ENCODE measurements around the gene RNF5.
"Not testable (repeated sequence)": the region's sequence is repeated elsewhere in the genome, so short reads cannot be mapped to it uniquely, and the experiment has no call there.

RNF5 gene

DNA sequence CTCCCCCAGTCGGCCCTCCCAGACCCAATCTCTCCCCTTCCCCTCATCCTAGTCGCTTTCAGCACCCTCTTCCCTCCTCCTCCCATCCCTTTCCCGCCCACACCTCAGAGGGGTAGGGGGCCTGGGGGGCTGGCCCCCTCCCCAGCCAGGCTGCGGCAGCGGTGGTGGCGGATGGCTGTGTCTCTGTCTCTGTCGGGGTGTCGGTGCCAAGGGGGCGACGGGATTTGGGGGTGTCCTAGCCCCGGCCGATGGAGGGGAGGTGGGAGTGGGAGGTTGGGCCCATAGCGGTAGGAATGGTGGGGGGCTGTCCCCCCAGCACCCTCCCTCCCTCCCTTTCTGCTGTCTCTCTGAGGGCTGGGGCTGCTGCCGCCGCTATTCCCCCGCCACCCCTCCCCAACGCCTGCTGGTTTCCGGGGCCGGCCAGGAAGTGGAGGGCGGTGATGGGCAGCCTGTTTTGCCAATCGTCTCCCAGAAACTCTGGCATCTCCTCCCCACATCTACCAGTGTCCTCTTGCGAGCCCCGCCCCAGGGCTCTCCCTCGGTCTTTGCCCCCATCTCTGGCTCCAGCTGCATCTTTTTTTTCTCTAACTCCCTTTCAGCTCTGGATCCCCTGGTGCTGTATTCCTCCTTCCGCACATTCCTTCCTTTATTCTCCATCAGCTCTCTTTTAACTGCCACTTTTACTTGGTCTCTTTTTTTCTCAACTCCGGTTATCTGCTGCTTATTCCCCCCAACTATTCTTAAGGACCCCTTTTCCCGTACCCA lies 2.3 kb upstream of the RNF5 start, which contains the start of gene AGPAT1:
Gene AGPAT1, minus strand, starts transcription at position 374 of the 765 bp plus-strand sequence. CDS start 4,588 bp downstream, outside the sequence.
- DNase-seq (ENCODE audit: low spot score): peak; percentile 94

DNA sequence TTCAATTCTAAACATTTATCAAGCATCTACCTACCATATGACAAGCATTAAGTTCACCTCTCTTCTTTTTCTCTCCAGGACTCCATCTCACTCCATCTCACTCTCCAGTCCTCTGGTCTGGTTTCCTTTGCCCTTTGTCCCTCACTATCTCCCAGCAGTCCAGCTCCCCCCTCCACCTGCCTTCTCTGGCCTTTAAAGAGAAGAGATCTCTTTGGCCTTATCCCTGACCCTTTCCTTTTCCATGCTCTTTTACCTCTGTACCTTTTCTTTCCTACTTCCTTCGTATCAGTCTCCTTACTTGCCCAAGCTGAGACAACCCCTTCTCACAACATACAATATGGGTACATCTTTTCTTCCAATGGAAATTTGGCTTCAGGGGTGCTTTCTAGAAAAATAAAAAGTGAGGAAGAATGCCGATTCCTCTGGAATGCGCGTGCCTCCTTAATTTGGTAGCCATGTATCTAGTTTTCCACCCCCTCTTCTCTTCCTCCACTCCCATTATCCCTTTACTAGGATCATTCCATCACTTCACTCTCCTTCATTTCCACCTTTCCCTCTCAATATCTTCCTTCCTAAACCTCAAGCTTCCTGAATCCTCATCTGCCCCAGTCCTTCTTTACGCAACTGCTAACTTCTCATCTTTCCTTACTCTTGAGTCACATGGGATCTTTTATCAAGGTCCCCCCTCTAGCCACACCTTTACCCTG lies 1.6 kb upstream of the RNF5 start:
- peak; percentile 46 for DNase-seq (ENCODE audit: low spot score)

DNA sequence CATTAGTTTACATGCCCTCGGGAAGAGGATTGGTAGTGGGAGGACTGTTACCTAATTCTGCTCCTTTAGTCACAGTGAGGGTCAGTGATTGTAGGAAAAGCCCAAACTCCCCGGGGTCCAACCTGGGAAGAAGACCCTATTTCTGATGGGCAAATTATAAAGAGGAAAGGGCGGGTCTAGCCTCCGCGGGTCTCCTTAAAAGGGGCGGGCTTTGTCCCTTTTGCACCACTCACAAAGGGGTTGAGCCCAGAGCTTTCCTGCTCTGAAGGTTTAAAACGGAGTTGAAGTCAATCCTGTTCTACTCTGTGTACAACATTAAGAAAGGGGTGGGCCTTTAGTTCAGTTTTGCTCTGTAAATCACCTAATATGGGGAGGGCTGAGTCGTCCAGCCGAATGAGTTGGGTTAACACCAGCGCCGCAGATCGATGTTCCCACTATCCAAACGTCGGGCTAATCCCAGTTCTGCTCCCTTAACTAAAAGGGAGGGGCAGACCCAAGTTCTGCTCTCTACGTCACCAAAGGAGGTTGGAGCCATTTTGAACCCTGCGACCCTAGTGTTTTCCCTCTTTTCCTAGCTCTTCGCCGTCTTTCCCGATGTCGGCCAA lies 920 bp upstream of the RNF5 start:
- DNase-seq (ENCODE audit: low spot score): no peak

DNA sequence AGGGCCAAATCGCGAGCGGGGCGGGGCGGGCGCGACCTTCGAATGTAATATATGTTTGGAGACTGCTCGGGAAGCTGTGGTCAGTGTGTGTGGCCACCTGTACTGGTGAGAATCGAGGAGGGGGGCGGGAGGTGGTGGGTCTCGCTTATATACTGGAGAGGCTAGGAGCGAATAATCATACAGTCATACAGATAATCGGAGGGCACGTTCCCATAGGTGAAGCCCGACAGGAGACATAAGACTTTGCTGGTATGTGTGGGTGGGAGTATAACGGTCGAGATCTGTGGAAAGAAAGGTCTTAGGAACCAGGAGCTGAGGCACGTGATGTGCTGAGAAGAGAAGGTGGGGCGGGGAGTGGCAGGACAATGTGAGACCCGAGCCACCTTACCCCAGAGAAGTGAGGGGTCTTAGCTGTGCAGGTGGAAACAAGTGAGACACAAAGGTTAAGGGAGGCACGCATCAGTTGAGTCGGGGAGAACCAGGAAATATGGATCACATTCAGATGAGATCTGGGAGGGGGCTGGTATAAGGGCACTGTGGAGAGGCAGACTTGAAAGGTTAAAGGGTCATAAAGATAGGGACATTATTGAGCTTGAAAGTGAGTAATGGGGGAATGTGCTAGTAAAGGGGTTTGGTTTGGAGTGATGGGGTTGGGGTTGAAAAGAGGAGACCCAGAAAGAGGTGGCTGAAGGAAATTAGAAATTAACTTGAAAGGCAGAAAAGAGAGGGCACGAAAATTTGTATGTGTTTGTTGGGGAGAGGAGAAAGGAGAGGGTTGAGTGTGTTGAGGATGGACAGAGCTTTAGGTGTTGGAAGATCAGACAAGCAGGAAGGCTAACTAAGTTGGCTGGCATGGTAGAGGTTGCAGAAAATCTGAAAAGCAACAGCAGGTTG lies 589 bp downstream of the RNF5 start:
- DNase-seq (ENCODE audit: low spot score): no peak

DNA sequence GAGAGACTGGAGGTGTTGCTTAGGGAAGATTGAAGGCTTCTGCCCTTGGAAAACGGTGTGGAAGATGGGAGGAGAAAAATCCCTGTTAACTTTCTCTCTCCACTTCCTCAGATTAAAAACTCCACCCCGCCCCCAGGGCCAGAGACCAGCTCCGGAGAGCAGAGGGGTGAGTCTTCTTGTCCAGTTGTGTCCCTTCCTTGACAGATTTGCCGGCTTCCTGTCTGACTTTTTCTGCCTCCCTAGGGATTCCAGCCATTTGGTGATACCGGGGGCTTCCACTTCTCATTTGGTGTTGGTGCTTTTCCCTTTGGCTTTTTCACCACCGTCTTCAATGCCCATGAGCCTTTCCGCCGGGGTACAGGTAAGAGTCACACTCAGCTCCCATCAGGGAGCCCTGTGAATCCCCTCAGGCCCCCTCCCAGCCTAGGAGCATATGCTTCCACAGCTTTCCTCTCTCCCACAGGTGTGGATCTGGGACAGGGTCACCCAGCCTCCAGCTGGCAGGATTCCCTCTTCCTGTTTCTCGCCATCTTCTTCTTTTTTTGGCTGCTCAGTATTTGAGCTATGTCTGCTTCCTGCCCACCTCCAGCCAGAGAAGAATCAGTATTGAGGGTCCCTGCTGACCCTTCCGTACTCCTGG lies 1.7 kb downstream of the RNF5 start:
- no peak for DNase-seq (ENCODE audit: low spot score)

DNA sequence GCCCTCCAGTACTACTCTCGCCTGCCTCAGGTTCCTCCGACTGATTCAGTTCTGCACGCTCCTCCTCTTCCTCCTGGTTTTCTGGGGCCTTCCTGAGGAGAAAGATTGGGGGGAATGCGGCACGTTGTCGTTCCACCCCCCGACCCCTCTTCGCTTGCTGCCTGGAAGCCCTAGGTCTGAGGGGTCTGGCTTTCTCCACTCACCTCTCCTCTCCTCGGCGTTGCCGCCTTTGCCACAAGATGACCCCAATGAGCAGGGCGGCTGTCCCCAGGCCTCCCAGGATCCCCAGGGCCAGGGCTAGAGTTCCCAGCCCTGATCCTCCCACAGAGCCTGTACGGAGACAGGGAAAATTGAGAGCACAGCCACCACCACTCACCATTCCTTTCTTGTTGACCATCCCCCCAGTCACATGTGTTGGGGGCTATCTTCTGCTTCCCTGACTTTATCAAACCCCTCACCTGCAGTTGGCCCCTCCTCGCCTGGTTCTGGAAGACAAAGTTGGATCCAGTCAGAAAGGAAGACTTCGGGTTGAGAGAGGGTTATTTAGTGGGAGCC lies 3.0 kb downstream of the RNF5 start:
- DNase-seq (ENCODE audit: low spot score): no peak

DNA sequence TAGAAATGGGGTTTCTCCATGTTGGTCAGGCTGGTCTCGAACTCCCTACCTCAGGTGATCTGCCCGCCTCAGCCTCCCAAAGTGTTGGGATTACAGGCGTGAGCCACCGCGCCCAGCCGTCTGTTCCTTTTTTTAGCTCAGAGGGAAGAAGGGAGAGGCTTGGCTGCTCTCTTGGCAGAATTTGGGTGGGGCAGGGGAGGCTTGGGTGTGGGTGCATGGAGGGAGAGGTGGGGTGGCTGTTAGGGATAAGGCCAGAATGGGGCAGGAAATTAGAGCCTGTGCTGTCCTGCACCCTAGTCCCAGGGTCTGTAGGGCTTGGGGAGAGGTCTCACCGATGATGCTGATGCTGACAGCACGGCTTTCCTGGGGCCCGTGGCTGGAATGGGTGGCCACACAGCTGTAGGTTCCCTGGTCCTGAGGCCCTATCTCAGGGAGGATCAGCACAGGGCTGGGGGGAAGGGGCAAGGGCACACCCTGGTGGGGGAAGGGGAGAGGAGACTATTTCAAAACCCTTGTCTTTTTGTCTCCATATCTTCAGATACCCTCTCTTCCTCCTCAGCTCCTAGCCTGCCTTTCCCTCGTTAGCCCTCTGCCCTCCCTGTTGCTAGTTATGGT lies 3.8 kb downstream of the RNF5 start:
- no peak for DNase-seq (ENCODE audit: low spot score)

DNA sequence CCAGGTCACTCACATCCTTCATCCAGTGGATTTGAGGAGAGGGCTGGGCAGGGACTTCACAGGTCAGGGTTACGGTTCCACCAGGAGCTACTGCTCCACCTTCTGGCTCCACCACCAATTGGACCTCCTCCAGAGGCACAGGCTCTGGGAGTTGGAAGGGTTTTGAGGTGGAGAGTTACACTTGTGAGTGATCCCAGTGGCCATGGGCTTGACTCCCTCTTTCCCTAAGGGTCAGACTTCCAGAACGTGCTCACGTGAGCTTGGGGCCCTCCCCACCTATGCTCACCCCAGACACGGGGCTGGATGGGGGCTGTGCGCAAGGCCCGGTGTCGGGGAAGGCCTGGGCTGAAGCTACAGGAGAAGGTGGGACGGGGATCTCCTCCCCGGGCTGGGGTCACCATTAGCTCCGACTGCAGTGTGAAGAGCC lies 4.4 kb downstream of the RNF5 start:
- DNase-seq (ENCODE audit: low spot score): no peak

DNA sequence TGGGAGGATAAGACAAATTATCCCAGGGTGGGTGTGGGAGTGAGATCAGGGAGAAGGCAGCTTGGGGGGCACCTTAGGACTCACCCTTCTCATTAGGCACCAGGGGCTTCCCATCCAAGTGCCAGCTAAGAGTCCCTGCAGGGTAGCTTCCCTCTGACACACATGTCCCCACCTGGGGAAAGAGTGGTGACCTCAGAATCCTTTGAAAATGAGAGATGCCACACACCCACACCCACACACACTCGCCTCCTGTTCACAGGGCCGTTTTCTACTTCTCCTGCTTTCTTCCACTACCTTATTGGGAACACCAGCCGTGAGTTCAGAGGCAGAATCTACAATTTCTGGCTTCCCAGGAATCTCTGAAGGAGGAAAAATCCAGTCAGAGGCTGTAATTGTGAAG lies 4.8 kb downstream of the RNF5 start:
- no peak for DNase-seq (ENCODE audit: low spot score)

DNA sequence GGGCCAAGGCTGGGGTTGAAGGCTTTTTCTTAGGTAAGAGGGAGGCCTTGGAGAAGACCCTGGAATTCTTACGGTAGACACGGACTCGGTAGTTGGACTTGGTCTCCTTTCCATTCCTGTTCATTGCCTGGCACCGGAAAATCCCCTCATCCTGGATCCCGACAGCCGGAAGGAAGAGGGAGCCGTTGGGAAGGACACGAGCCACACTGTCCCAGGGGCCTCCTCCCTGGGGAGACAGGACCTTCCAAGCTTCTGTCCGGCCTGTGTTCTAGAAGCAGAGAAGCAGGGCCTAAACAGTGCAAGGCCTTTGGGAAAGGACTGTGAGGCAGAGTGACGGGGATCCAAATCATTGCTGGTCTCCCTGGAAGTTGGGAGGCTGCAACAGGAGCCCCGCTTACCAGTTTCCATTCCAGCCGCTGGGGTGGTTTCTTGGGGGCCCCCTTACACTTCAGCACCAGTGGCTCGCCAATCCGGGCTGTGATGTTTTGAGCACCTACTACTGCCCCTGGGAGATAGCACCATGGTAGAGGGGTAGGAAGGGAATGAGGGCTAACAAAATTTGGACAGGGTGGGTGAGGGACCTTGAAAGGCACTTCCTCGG lies 5.4 kb downstream of the RNF5 start:
- DNase-seq (ENCODE audit: low spot score): no peak

DNA sequence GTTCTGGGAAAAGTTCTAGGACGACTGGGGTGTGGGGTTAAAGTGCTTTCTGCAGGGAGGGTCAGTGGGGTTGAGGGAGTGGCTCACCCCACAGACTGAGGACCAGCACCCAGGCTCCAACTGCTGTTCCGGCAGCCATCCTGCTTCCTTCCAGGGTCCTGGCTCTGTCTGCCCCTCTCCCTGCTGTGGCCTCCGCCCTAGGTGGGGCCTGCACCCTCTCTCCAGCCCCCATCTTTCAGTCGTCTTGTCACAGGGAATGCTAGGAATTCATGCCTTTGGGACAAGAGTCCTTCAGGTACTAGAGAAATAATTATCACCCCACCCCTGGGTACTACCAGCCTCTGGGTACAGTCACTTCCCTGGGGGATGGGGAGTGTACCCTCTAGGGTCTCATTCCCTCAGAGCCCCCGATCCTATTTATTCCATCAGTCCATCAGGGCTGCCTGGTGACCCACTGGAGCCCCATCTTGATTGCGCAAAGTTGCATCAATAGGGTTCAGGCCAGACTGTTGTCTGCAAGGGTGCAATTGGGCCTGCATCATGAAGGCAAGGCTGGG lies 6.0 kb downstream of the RNF5 start, which contains the start of gene AGER:
Gene AGER, minus strand, starts transcription at position 170 of the 557 bp plus-strand sequence. Its CDS starts 31 bp downstream, at position 139.
- no peak for DNase-seq (ENCODE audit: low spot score)

DNA sequence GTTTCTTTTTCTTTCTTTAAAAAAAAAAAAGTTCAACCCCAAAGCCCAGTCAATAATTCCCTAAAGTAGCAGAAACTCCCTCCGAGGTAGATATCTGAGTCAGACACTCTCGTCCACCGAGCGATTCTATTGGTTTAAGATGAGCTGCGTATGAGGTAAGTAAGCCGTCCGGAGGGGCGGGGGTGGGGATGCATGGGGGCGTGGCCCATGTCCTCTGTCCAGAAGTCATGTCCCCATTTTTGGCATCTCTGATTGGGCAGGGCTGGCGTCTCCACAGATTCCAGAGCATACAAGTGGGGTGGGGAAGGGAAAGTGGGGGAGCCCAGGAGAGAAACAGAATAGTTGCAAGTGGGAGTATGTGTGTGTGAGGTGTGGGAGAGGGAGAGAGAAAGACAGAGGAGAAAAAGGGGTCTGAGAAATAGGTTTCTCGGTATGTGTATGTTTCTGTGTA lies 7.5 kb downstream of the RNF5 start:
- DNase-seq (ENCODE audit: low spot score): peak; percentile 81

DNA sequence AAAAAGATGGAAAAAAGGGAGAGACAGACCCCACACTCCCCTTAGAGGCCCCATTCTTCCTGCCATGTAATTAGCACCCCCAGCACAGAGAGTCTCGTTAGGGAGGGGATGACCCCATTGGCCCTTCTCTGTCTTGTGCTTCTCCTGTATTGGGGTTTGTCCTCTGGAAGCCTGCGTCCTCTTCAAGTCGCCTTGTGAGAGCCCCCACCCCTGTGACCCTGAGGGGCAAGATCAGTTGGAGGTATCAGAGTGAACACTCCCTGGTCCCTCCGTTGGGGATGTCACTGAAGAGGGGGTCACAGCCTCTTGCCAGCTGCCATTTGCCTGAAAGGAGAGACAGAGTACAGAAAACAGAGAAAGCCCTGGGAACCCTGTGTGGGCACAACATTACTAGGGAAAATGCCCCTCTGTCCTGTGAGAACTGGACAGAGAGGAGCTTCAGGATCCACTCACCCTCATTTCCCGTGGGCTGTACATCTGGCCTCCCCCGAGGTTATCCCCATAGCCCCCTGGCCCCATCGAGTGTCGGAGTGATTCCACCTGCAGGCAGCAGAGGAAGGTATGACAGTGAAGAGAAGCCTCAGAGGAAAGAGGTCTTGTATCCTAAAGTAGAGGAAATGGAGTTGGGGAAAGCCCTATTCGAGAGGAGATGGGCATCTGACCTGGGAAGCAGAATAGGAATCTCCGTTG lies 8.1 kb downstream of the RNF5 start:
- DNase-seq (ENCODE audit: low spot score): not testable (repeated sequence)

DNA sequence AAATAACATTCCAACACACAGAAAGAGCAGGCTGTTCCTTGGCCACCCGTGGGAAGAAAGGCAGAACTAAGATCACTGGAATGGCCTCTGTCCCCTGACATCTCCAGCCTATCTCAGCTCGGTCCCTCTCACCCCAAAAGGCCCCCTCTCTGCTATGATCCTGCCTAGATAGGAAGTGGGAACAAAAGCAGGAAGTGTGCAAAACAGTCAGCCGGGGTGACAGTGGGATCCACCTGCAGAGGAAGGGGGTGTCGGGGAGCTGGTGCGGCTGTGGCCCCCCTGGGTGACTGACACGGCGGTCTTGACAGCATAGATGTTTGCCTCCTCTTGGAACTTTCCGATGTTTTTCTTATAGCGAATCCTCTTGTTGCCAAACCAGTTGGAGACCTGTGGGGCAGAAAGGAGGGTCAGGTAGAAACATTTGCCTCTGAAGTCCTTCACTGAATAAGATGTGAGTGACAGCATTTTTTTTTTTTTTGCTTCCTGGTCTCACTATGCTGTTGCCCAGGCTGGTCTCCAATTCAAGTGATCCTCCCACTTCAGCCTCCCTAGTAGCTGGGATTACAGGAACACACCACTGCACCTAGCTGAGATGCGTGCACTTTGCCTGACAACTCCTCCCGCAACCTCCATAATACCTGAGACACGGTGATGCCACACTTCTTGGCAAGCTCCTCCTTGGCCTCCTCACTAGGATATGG lies 9.0 kb downstream of the RNF5 start:
- no peak for DNase-seq (ENCODE audit: low spot score)

DNA sequence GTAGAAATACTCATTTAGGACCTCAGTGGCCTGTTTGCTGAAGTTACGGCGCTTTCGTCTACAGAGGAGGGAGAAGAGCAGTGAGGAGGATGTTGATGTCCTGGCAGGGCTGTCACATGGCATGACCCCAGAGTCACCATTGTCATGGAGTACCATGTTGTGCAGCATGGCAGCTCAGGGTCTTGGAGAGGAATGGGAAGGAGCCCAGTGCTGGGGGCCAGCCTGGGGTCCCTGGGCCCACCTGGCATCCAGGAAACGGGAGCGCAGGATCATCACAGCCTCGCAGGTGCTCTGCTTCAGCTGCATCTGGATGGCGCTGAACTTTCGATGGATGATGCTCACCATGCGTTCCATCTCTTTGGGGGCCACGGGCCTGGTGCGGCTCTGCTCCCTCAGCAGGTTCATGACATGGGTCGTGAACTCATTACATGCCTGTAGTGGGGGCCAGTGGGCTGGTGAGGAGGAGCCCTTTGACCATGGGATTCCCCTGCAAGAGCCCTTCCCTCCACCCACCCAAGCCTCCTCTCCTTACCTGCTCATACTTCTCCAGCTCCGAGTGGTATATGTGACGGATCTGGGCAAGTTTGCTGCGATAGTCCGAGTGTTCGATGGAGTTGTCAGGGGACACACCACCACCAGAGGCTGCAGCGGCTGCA lies 9.6 kb downstream of the RNF5 start:
- not testable (repeated sequence) for DNase-seq (ENCODE audit: low spot score)

DNA sequence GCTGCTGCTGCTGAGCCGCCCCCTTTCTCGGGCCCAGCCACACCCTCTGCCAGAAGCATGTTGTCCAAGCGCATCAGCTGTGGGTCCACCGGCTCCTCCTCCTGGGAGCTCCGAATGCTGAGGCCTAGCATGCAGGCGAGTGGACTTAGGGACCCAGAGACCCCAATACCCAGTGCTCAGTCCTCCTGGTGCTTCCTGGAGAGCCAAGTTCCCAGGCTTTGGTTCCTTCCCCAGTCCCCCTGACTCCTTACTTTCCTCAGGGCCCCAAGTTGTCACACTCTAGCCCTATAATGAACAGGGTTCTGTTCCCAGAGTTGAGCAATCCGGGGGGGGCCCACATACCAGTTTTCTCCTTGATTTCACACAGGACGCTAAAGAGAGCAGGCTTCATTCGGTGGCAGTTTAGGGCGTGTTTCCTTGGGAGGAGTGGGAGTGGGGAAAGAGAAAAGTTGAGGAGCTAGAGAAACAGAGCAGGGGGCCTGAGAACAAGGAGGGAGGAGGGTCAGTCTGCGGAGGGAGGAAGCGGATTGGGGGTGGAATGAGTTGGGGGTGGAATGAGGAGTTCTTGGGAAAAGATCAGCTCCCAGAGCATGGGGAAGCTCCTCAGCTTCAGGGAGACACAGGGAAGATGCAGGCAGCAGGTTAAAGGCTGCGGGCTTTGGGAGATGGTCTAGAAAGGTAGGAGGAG lies 10.3 kb downstream of the RNF5 start:
- no peak for DNase-seq (ENCODE audit: low spot score)

DNA sequence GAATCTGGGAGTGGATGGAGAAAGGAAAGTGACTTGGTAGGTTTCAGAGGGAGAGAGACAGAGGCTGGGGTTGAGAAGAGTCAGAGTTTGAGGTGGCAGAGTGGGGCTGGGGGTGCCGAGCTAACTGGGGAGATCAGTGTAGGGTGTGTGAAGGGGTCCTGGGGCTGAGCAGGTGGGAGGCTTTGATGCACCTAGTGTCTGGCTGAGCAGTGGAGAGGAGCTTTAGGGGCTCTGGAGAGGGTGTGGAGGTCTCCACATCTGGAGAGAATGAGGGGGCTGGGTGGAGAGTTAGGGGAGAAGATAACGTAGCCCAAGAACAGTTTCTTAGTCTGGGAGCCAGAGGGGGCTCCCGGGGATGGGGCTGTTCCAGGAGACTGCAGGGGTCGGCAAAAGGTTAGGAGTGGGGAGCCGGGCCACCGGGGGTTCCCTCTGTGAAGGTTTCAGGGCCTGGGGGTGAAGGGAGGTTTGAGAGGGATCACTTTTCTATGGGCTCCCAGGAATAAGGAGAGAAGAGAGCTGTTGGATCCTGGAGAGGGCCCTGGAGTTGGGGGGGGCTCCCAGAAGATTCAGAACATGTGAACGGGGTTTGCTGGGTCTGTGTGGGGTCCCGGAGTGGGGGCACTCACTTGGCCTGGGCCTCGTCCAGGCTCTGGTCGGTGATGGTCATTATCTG lies 11.0 kb downstream of the RNF5 start:
- no peak for DNase-seq (ENCODE audit: low spot score)

All from ecto neural progenitor cell (in vitro differentiated cells).